HEK293 (cell line): ENCODE measurements around the gene SMAD7.

Source experiments
- CTCF ChIA-PET: fragments of 350-600 bp; formaldehyde crosslinking; extraction: SDS; loops from one replicate; lab custom pipeline; 2021; ENCODE audit warnings: antibody characterized with exemption; lab: Yijun Ruan, JAX
- POLR2A ChIA-PET: fragments of 300-600 bp; formaldehyde crosslinking; extraction: SDS; loops from one replicate; lab custom pipeline; 2020; ENCODE audit warnings: antibody characterized with exemption, inconsistent platforms; lab: Yijun Ruan, JAX
- H3K27ac ChIP-seq: fragments of 200-500 bp; sonication (Bioruptor generic); 2 replicates; pipeline ENCODE4 v1.5.1; 2014; ENCODE audit warnings: low read depth, low read length, control low read depth, inconsistent platforms; ENCODE audit errors: extremely low read depth
- H3K36me3 ChIP-seq, 2 experiments: fragments of 200-500 bp in 1 of 2; sonication (Bioruptor generic) in 1 of 2; 1 replicate in 1 of 2; 2 replicates in 1 of 2; pipeline ENCODE4 v1.5.1; 2014 to 2017; ENCODE audit warnings: inconsistent platforms in 2 of 2, low read length in 2 of 2; ENCODE audit not compliant: control insufficient read depth in 2 of 2, insufficient read depth in 1 of 2
- H3K4me1 ChIP-seq: fragments of 200-500 bp; sonication (Bioruptor generic); 2 replicates; pipeline ENCODE4 v1.5.1; 2014; ENCODE audit warnings: mild to moderate bottlenecking, low read length, inconsistent platforms; ENCODE audit not compliant: control insufficient read depth, insufficient read depth
- H3K4me3 ChIP-seq: 2 replicates; pipeline ENCODE4 v1.5.1; 2011; ENCODE audit warnings: low read depth, mild to moderate bottlenecking, control low read depth, low read length, moderate library complexity
- H3K9me3 ChIP-seq: fragments of 200-500 bp; sonication (Bioruptor generic); 2 replicates; pipeline ENCODE4 v1.5.1; 2014; ENCODE audit warnings: low read depth, low read length, inconsistent platforms; ENCODE audit not compliant: control insufficient read depth, insufficient read depth
- BCL11A ChIP-seq: fragments of 450-650 bp; formaldehyde crosslinking; IDR thresholded peaks from 2 replicates; pipeline ENCODE4 v1.5.1; 2016; ENCODE audit warnings: low read depth, missing biosample characterization, missing genetic modification characterization
- FEZF1 ChIP-seq: fragments of 450-650 bp; formaldehyde crosslinking; IDR thresholded peaks from 2 replicates; pipeline ENCODE4 v1.5.1; 2016; ENCODE audit warnings: missing biosample characterization, missing genetic modification characterization
- GLIS1 ChIP-seq: fragments of 450-650 bp; formaldehyde crosslinking; IDR thresholded peaks from 2 replicates; pipeline ENCODE4 v1.5.1; 2016; ENCODE audit warnings: missing biosample characterization, missing genetic modification characterization
- KLF9 ChIP-seq: fragments of 450-650 bp; formaldehyde crosslinking; IDR thresholded peaks from 2 replicates; pipeline ENCODE4 v1.5.1; 2016; ENCODE audit warnings: missing biosample characterization, missing genetic modification characterization, low read depth
- OSR2 ChIP-seq: fragments of 450-650 bp; formaldehyde crosslinking; IDR thresholded peaks from 2 replicates; pipeline ENCODE4 v1.5.1; 2016; ENCODE audit warnings: missing biosample characterization, missing genetic modification characterization
- SETDB1 ChIP-seq: IDR thresholded peaks from one replicate; pipeline ENCODE4 v1.6.1; 2017; ENCODE audit warnings: mild to moderate bottlenecking, low read length, moderate library complexity, mixed read lengths; ENCODE audit not compliant: insufficient read length
- ZFP37 ChIP-seq: fragments of 450-650 bp; formaldehyde crosslinking; IDR thresholded peaks from 2 replicates; pipeline ENCODE4 v1.5.1; 2016; ENCODE audit warnings: missing biosample characterization, missing genetic modification characterization
- ZNF114 ChIP-seq: fragments of 450-650 bp; formaldehyde crosslinking; IDR thresholded peaks from 2 replicates; pipeline ENCODE4 v1.5.0; 2017; ENCODE audit warnings: missing biosample characterization, missing genetic modification characterization
- ZNF132 ChIP-seq: fragments of 450-650 bp; formaldehyde crosslinking; IDR thresholded peaks from 2 replicates; pipeline ENCODE4 v1.5.1; 2017; ENCODE audit warnings: missing biosample characterization, missing genetic modification characterization, borderline replicate concordance
- ZNF146 ChIP-seq: fragments of 450-650 bp; formaldehyde crosslinking; IDR thresholded peaks from 2 replicates; pipeline ENCODE4 v1.5.1; 2016; ENCODE audit warnings: missing biosample characterization, missing genetic modification characterization
- ZNF148 ChIP-seq: fragments of 450-650 bp; formaldehyde crosslinking; IDR thresholded peaks from 2 replicates; pipeline ENCODE4 v1.5.0; 2017; ENCODE audit warnings: missing biosample characterization, missing genetic modification characterization, borderline replicate concordance
- ZNF155 ChIP-seq: fragments of 450-650 bp; formaldehyde crosslinking; IDR thresholded peaks from 2 replicates; pipeline ENCODE4 v1.5.1; 2016; ENCODE audit warnings: missing biosample characterization, missing genetic modification characterization
- ZNF16 ChIP-seq: fragments of 450-650 bp; formaldehyde crosslinking; IDR thresholded peaks from 2 replicates; pipeline ENCODE4 v1.5.1; 2016; ENCODE audit warnings: low read depth, missing biosample characterization, missing genetic modification characterization
- ZNF169 ChIP-seq: fragments of 450-650 bp; formaldehyde crosslinking; IDR thresholded peaks from 2 replicates; pipeline ENCODE4 v1.5.1; 2016; ENCODE audit warnings: missing biosample characterization, missing genetic modification characterization
- ZNF202 ChIP-seq: fragments of 450-650 bp; formaldehyde crosslinking; IDR thresholded peaks from 2 replicates; pipeline ENCODE4 v1.5.1; 2016; ENCODE audit warnings: missing biosample characterization, missing genetic modification characterization, borderline replicate concordance
- ZNF248 ChIP-seq: fragments of 450-650 bp; formaldehyde crosslinking; IDR thresholded peaks from 2 replicates; pipeline ENCODE4 v1.5.1; 2017; ENCODE audit warnings: missing biosample characterization, missing genetic modification characterization
- ZNF398 ChIP-seq: fragments of 450-650 bp; formaldehyde crosslinking; IDR thresholded peaks from 2 replicates; pipeline ENCODE4 v1.5.1; 2017; ENCODE audit warnings: missing biosample characterization, missing genetic modification characterization
- ZNF433 ChIP-seq: fragments of 450-650 bp; formaldehyde crosslinking; IDR thresholded peaks from 2 replicates; pipeline ENCODE4 v1.5.1; 2016; ENCODE audit warnings: missing biosample characterization, missing genetic modification characterization, low read depth
- ZNF488 ChIP-seq: fragments of 450-650 bp; formaldehyde crosslinking; IDR thresholded peaks from 2 replicates; pipeline ENCODE4 v1.5.1; 2016; ENCODE audit warnings: missing biosample characterization, missing genetic modification characterization
- ZNF513 ChIP-seq: fragments of 450-650 bp; IDR thresholded peaks from 2 replicates; pipeline ENCODE4 v1.5.1; 2018; ENCODE audit warnings: missing biosample characterization, missing genetic modification characterization
- ZNF529 ChIP-seq: fragments of 450-650 bp; formaldehyde crosslinking; IDR thresholded peaks from 2 replicates; pipeline ENCODE4 v1.5.1; 2017; ENCODE audit warnings: missing genetic modification characterization, missing biosample characterization; ENCODE audit not compliant: insufficient replicate concordance
- ZNF658 ChIP-seq: fragments of 450-650 bp; formaldehyde crosslinking; IDR thresholded peaks from 2 replicates; pipeline ENCODE4; 2016; ENCODE audit warnings: missing biosample characterization, missing genetic modification characterization
- ZNF704 ChIP-seq: fragments of 450-650 bp; formaldehyde crosslinking; IDR thresholded peaks from 2 replicates; pipeline ENCODE4 v1.5.1; 2016; ENCODE audit warnings: missing biosample characterization, missing genetic modification characterization
- ZNF843 ChIP-seq: fragments of 450-650 bp; formaldehyde crosslinking; IDR thresholded peaks from 2 replicates; pipeline ENCODE4 v1.5.1; 2016; ENCODE audit warnings: missing biosample characterization, missing genetic modification characterization
- ZXDB ChIP-seq: fragments of 450-650 bp; formaldehyde crosslinking; IDR thresholded peaks from 2 replicates; pipeline ENCODE4 v1.5.1; 2016; ENCODE audit warnings: missing biosample characterization, missing genetic modification characterization

SMAD7 gene

GRCh38 chr18:48931680-48932461, 18.9 kb downstream of the SMAD7 start (continued):
- TF ChIP-seq ZNF398 (tag by site-specific recombination) (peak; percentile 69), KLF9 (tag by site-specific recombination) (peak; percentile 47; the same call in 1 of the 2 replicates), FEZF1 (tag by site-specific recombination) (peak; percentile 54; the same call in 1 of the 2 replicates), ZNF513 (tag by site-specific recombination) (no peak), ZNF704 (tag by site-specific recombination) (no peak)
- TF ChIP-seq, all 188 proteins: peak for 17

DNA sequence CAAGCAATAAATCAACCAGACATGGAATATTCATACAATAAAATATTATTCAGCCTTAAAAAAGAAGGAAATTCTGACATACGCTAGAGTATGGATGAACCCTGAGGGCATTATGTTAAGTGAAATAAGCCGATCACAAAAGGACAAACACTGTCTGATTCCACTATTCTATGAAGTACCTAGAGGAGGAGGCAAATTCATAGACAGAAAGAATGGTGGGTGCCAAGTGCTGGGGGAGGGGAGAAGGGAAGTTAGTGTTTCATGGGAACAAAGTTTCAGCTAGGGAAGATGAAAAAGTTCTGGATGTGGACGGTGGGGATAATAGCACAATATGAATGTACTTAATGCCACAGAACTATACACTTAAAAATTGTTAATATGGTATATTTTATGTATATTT, 19.8 kb downstream of the SMAD7 start:
- no peak overlapping the region for H3K4me3 ChIP-seq
- ChIA-PET POLR2A (interaction anchor here (0.6 to 1.3 kb wide), 3 partner anchors 11 to 50 kb away, joined by 3 read pairs; no protein-coding TSS in a partner anchor), CTCF (interaction anchor here (0.7 to 2.7 kb wide), 3 partner anchors 11 to 155 kb away, joined by 3 to 7 read pairs (median 4); no protein-coding TSS in a partner anchor)
- no peaks in the 10 kb centered on the region for H3K9me3 ChIP-seq
- TF ChIP-seq ZNF114 (no peak), ZNF148 (no peak), ZNF16 (no peak), GLIS1 (tag by site-specific recombination) (no peak), BCL11A (tag by site-specific recombination) (no peak), ZNF169 (tag by site-specific recombination) (no peak), ZNF248 (tag by site-specific recombination) (no peak), ZNF433 (no peak), OSR2 (tag by site-specific recombination) (no peak), ZNF155 (no peak), ZNF488 (tag by site-specific recombination) (no peak), ZFP37 (tag by site-specific recombination) (no peak), SETDB1 (no peak), ZNF529 (tag by site-specific recombination) (no peak), ZNF132 (tag by site-specific recombination) (no peak), ZXDB (tag by site-specific recombination) (no peak), ZNF202 (tag by site-specific recombination) (no peak), ZNF658 (tag by site-specific recombination) (no peak), ZNF146 (tag by site-specific recombination) (no peak), ZNF843 (tag by site-specific recombination) (no peak)
- H3K27ac ChIP-seq = peak overlapping the region; percentile 80
- H3K36me3 ChIP-seq = peaks cover 0 to 43% of the 10 kb centered on the region in 2 experiments; a peak in 2 of 3 replicates
- peaks cover 77% of the 10 kb centered on the region for H3K4me1 ChIP-seq
